Measurements from ENCODE around the gene GPSM1.

GPSM1 gene

DNA sequence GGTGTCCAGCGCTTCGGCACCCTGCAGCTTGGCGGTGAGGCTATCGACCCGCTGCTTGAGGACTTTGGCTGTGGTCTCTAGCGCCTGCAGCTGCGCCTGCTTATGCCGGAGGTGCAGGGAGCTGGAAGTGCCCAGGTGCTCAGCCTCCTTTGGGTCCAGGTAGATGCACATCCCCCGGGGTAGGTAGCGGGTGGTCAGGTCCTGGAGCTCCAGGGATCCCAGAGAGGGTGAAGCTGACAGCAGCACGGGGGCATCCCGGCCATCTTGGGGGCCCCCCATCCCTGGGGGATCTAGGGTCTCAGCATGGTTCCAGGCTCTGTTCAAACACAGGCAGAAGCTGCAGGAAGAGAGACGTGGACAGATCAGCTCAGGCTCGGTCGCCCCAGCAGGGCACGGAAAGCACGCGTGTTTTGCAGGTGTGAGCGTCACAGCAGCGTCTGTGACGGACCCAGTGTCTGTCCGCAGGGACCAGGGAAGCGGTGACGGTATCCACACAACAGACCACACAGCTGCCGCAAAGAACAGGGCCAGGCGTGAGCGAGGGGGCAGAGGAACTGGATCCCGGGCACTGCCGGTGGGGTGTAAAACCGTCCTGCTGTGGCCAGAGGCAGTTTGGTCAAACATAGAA, 40.9 kb upstream of the GPSM1 start:
- no peak overlapping the region for H3K4me3 ChIP-seq (replicated peaks in 1 of 2; ENCODE audit: low read depth in 2 of 2, low read length in 2 of 2)
- no peak for TF ChIP-seq CTCF (IDR thresholded peaks at IDR 0.05; ENCODE audit: low read depth, low read length)
- no peak for DNase-seq (ENCODE audit: low read depth in 2 of 2)

DNA sequence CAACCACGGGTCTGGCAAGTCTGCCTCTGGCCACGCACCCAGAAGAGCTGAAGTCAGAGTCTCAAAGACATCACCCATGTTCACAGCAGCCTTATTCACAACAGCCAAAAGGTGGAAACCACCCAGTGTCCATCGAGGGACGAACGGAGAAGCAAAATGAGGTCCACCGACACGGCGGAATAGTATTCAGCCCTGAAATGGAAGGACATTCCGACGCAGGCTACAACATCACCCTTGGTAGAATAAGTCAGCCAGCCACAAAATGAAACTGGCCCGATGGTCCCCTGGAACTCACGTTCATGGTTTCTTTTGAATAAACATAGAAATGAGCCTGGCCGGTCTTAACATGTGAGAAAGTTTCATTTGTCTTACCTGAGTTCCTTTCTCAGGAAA, 40.4 kb upstream of the GPSM1 start:
- DNase-seq (ENCODE audit: low read depth in 2 of 2), result no peak
- no peak for TF ChIP-seq CTCF (IDR thresholded peaks at IDR 0.05; ENCODE audit: low read depth, low read length)
- no peak overlapping the region for H3K4me3 ChIP-seq (replicated peaks in 1 of 2; ENCODE audit: low read depth in 2 of 2, low read length in 2 of 2)

- TF ChIP-seq CTCF (IDR thresholded peaks at IDR 0.05; ENCODE audit: low read depth, low read length), result no peak
- no peak overlapping the region for H3K4me3 ChIP-seq (replicated peaks in 1 of 2; ENCODE audit: low read depth in 2 of 2, low read length in 2 of 2)
- DNase-seq (ENCODE audit: low read depth in 2 of 2), result no peak
Observed at GRCh38 chr9:136287960-136288753, 39.2 kb upstream of the GPSM1 start.

DNA sequence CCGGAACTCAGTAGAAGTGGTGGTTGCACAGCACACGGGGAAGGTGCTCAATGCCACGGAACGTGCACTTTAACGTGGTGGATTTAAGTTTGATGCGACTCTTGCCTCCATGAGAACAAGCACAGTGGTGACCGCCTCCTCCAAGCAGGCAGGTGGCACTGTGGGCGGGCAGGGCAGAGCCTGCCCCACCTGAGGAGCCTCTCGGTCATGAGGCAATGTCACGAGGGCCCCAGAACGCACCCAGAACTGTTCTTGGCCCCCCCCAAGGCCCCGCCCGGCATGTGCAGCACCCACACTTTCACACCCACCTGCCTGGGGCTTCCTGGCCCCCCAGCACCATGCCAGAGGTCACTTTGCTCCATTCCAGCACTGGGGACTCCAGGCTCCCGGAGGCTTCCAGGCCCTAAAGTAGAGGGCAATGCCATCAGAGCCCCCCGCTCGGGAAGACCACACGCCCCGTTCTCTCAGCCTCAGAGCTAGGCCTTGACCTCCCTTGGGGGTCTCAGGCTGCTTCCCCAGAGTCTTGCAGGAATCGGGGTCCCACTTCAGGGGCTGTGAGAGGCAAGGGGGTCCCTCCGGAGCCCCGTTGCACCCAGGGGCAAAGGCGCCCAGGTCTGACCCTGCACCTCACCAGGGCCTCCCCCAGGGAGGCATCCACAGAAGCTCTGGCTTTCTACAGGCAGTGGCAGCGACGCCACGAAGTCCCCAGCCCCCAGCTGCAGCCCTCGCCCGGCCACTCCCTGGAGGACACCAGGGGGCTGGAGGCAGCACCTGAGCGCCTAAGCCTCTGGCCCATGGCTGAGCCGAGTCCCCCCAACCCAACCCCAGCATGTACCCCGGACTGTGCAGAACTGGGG, 37.5 kb upstream of the GPSM1 start:
- DNase-seq (ENCODE audit: low read depth in 2 of 2), result no peak
- no peak for TF ChIP-seq CTCF (IDR thresholded peaks at IDR 0.05; ENCODE audit: low read depth, low read length)

DNA sequence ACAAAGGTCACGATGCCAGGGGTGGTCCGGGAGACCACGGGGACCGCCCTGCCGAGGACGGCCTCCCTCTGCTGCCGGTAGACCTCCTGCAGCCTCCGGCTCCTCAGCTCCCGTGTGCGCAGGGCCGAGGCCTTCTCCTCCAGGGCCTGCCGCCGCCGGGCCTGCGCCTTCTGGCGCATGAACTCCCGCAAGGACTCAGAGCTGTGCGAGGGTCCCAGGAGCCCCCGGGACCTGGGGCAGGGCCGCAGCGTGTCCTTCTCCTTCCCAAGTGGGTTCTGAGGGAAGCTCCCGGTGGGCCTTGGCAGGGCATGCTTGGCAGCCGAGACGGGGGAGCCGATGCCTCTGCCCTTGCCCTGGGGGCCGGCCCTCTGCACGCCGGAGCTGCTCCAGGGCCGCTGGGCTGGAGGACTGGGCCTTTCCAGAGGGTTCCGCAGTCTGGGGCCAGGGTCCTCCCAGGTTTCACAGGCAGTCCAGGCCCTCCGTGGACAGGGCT, 36.8 kb upstream of the GPSM1 start:
- H3K4me3 ChIP-seq (replicated peaks in 1 of 2; ENCODE audit: low read depth in 2 of 2, low read length in 2 of 2), result no peak overlapping the region
- no peak for DNase-seq (ENCODE audit: low read depth in 2 of 2)

More for the DNA sequence above, 37.5 kb upstream of the GPSM1 start:
- H3K4me3 ChIP-seq (replicated peaks in 1 of 2; ENCODE audit: low read depth in 2 of 2, low read length in 2 of 2), result no peak overlapping the region

More for the DNA sequence above, 36.8 kb upstream of the GPSM1 start:
- TF ChIP-seq CTCF (IDR thresholded peaks at IDR 0.05; ENCODE audit: low read depth, low read length), result no peak

Data from cardiac fibroblast (primary cell).